BLaER1 treated with 17β-estradiol and CSF1 and Interleukin-3, amounts not matched to agents 10 nM and 100 nM (cell line): ENCODE data around the gene ATRIP.
A peak's percentile ranks its signal among the peaks of the same experiment; 100 is the strongest.

ENCODE experiments used
- H3K27ac ChIP-seq, 11 experiments: shearing (Covaris generic); formaldehyde crosslinking; 2 replicates each; pipeline ENCODE4 v1.8.1; 2022
- H3K27me3 ChIP-seq, 11 experiments: shearing (Covaris generic); formaldehyde crosslinking; 2 replicates each; pipeline ENCODE4 v1.8.1; 2022
- H3K36me3 ChIP-seq, 11 experiments: shearing (Covaris generic); formaldehyde crosslinking; 2 replicates each; pipeline ENCODE4 v1.8.1; 2022
- H3K4me1 ChIP-seq, 10 experiments: shearing (Covaris generic); formaldehyde crosslinking; 2 replicates each; pipeline ENCODE4 v1.8.1; 2022
- H3K4me2 ChIP-seq, 11 experiments: shearing (Covaris generic); formaldehyde crosslinking; 2 replicates each; pipeline ENCODE4 v1.8.1; 2022
- H3K4me3 ChIP-seq, 10 experiments: shearing (Covaris generic); formaldehyde crosslinking; 2 replicates each; pipeline ENCODE4 v1.8.1; 2022
- H3K9ac ChIP-seq, 11 experiments: shearing (Covaris generic); formaldehyde crosslinking; 2 replicates each; pipeline ENCODE4 v1.8.1; 2022
- H3K9me3 ChIP-seq, 11 experiments: shearing (Covaris generic); formaldehyde crosslinking; replicated peaks in 1 of 11; 2 replicates each; pipeline ENCODE4 v1.8.1; 2022
- H4K20me1 ChIP-seq, 11 experiments: shearing (Covaris generic); formaldehyde crosslinking; 2 replicates each; pipeline ENCODE4 v1.8.1; 2022
- Cebpa-rat ChIP-seq, 11 experiments: shearing (Covaris generic); IDR thresholded peaks; 2 replicates each; pipeline ENCODE4 v1.8.1; 2022

Gene ATRIP

DNA sequence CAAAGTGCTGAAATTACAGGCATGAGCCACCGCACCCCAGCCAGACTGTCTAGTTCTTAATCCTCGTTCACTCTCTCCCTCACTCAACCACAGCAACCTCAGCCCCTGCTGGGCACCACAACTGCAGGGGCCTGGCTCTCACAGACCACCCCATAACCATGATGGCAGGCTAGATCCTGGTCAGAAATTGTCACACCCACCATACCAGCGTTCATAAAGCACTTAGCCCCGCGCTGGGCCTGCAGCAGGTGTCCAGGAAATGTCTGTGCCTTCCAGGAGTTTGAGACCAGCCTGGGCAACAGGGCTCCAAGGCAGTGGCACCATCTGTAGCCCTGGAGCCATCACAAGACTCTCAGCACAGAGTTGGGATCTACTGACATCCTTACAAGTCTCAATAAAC lies 55.6 kb downstream of the ATRIP start:
- Histone ChIP-seq H3K27me3 (no peaks in the 10 kb centered on the region; a peak in 1 of 22 replicates), H3K4me1 (peaks cover 41 to 62% (median 51%) of the 10 kb centered on the region in 10 experiments)

DNA sequence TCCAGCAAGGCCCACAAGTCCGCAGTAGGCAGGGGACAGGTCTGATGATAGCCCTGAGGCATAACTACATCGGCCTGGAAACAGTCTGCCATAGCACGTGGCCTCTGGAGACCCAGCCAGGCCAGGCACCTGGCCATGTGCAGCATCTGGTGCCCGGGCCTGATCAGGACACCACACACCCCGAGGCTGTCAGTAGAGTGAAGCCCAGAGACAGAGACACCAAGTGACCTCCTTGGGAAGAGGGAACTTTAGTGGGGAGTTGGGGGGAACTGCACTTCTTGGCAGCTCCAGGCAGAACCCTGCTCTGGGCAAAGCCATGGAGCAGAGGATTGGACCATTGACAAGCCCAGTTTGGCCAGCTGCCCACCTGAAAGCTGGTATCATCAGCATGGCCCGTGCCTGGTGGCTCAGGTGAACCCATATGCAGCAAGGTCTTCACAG lies 56.2 kb downstream of the ATRIP start:
- no peak for TF ChIP-seq Cebpa-rat (IDR thresholded peaks at IDR 0.05)
- Histone ChIP-seq H3K9me3 (peaks cover 0 to 14% (median 8%) of the 10 kb centered on the region in 11 experiments; a peak in 12 of 22 replicates), H3K4me1 (peaks cover 48 to 68% (median 58%) of the 10 kb centered on the region in 10 experiments), H3K27me3 (no peaks in the 10 kb centered on the region; a peak in 1 of 22 replicates), H3K36me3 (peaks cover 12 to 37% (median 31%) of the 10 kb centered on the region in 11 experiments; a peak in 21 of 22 replicates), H3K4me2 (peak overlapping the region; percentile 85 to 99 (median 98)), H3K9ac (peak overlapping the region; percentile 79 to 92 (median 87); a peak in 19 of 22 replicates), H4K20me1 (peaks cover 0 to 22% (median 0%) of the 10 kb centered on the region in 11 experiments; a peak in 4 of 22 replicates), H3K27ac (peak overlapping the region in 10 of 11 experiments; percentile 78 to 90 (median 82); a peak in 12 of 22 replicates), H3K4me3 (peak overlapping the region; percentile 70 to 94 (median 80); a peak in 19 of 20 replicates)

More for the DNA sequence above, 55.6 kb downstream of the ATRIP start:
- TF ChIP-seq Cebpa-rat (IDR thresholded peaks at IDR 0.05): no peak
- Histone ChIP-seq H3K36me3 (peaks cover 17 to 43% (median 38%) of the 10 kb centered on the region in 11 experiments; a peak in 21 of 22 replicates), H4K20me1 (peaks cover 0 to 22% (median 0%) of the 10 kb centered on the region in 11 experiments; a peak in 4 of 22 replicates), H3K9ac (peak overlapping the region in 1 of 11 experiments; percentile 92; a peak in 2 of 22 replicates), H3K4me3 (peak overlapping the region in 1 of 10 experiments; percentile 83; a peak in 2 of 20 replicates), H3K9me3 (peaks cover 0 to 14% (median 8%) of the 10 kb centered on the region in 11 experiments; a peak in 12 of 22 replicates), H3K27ac (no peak overlapping the region), H3K4me2 (peak overlapping the region; percentile 85 to 99 (median 98))

- TF ChIP-seq Cebpa-rat (IDR thresholded peaks at IDR 0.05): no peak
- Histone ChIP-seq H3K4me2 (peak overlapping the region; percentile 85 to 99 (median 98)), H3K27ac (peak overlapping the region; percentile 78 to 90 (median 82)), H3K9me3 (peaks cover 0 to 10% (median 3%) of the 10 kb centered on the region in 11 experiments; a peak in 9 of 22 replicates), H3K4me1 (peaks cover 56 to 76% (median 65%) of the 10 kb centered on the region in 10 experiments), H3K27me3 (no peaks in the 10 kb centered on the region; a peak in 1 of 22 replicates), H3K4me3 (peak overlapping the region; percentile 70 to 94 (median 80)), H3K9ac (peak overlapping the region; percentile 79 to 92 (median 87)), H4K20me1 (peaks cover 0 to 22% (median 0%) of the 10 kb centered on the region in 11 experiments; a peak in 4 of 22 replicates), H3K36me3 (peaks cover 8 to 29% (median 24%) of the 10 kb centered on the region in 11 experiments; a peak in 21 of 22 replicates)
Measured at GRCh38 chr3:48503401-48504050, 57.0 kb downstream of the ATRIP start.

DNA sequence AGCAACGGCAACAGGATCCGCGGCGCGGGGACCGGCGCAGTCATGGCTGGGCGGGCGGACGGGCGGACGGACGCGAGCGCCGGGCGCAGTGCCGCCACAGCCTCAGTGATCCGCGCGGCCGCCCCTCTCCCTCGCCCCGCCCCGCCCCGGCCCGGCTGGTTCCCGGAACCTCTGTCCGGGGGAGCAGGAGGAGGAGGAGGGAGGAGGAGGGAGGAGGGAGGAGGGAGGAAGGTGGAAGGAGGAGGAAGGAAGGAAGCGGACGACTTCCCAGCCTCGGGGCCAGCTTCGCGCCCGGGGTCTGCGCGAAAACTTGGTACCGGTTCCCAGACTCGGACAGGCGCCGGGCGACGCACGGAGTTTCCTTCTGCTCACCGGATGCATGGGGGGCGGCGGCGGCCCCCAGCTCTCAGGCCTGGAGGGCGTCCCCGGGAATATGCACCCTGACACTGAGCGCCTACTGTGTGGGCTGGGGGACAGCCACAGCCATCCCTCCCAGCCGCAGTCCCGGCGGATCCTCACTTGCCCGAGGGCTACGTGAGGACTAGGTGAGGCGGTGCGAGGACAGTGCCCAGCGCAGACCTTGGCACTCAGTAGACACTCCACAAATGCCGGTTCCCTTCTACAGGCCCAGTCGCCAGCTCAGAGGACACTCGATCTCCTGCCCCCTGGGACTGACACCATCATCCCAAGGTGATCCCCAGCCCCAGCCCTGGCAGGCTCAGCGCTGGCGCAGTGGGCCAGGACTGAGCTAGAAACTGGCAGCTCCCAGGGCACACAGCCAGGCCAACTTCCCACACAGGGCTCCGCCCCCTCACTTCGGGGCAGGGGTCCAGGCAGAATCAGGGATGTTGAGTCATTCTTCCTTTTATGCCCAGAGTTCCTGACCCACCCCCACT lies 57.8 kb downstream of the ATRIP start, which contains the start of gene SHISA5:
SHISA5 (minus strand) TSS at position 124 of the 896 bp plus-strand sequence; CDS start at position 44, 80 bp downstream.
- Histone ChIP-seq H3K27ac (peak within 1 kb of the TSS; percentile 78 to 90 (median 82)), H3K9me3 (peaks cover 0 to 2% (median 0%) of the 10 kb centered on the region in 11 experiments; a peak in 2 of 22 replicates), H3K27me3 (no peaks in the 10 kb centered on the region; a peak in 1 of 22 replicates), H3K4me3 (peak within 1 kb of the TSS; percentile 70 to 94 (median 80)), H3K4me2 (peak within 1 kb of the TSS; percentile 85 to 99 (median 98)), H3K9ac (peak within 1 kb of the TSS; percentile 79 to 92 (median 87)), H3K36me3 (peaks cover 2 to 21% (median 16%) of the 10 kb centered on the region in 11 experiments; a peak in 20 of 22 replicates), H3K4me1 (peaks cover 62 to 84% (median 73%) of the 10 kb centered on the region in 10 experiments), H4K20me1 (peaks cover 0 to 22% (median 0%) of the 10 kb centered on the region in 11 experiments; a peak in 4 of 22 replicates)
- TF ChIP-seq Cebpa-rat (IDR thresholded peaks at IDR 0.05): no peak

- H3K27me3 ChIP-seq: no peaks in the 10 kb centered on the region; a peak in 1 of 22 replicates
- peak overlapping the region in 2 of 11 experiments; percentile 81 to 82; a peak in 3 of 22 replicates for H3K27ac ChIP-seq
- peak overlapping the region in 3 of 10 experiments; percentile 72 to 88 (median 83); a peak in 2 of 20 replicates for H3K4me3 ChIP-seq
- TF ChIP-seq Cebpa-rat (IDR thresholded peaks at IDR 0.05): no peak
- H3K9ac ChIP-seq: peak overlapping the region in 2 of 11 experiments; percentile 86 to 89; a peak in 2 of 22 replicates
- peaks cover 0 to 13% (median 10%) of the 10 kb centered on the region in 11 experiments; a peak in 13 of 22 replicates for H3K36me3 ChIP-seq
- H4K20me1 ChIP-seq: peaks cover 0 to 21% (median 0%) of the 10 kb centered on the region in 11 experiments; a peak in 4 of 22 replicates
- peak overlapping the region; percentile 85 to 99 (median 98); a peak in 21 of 22 replicates for H3K4me2 ChIP-seq
- no peaks in the 10 kb centered on the region for H3K9me3 ChIP-seq
- peaks cover 62 to 91% (median 77%) of the 10 kb centered on the region in 10 experiments for H3K4me1 ChIP-seq
Measured at GRCh38 chr3:48505146-48505545, 58.6 kb downstream of the ATRIP start.

GRCh38 chr3:48505968-48506504 lies 59.5 kb downstream of the ATRIP start:
- Histone ChIP-seq H3K27ac (no peak overlapping the region), H3K4me3 (no peak overlapping the region), H4K20me1 (peaks cover 0 to 12% (median 0%) of the 10 kb centered on the region in 11 experiments; a peak in 3 of 22 replicates), H3K4me1 (peaks cover 62 to 89% (median 75%) of the 10 kb centered on the region in 10 experiments), H3K4me2 (peak overlapping the region in 9 of 11 experiments; percentile 4 to 99 (median 27); a peak in 9 of 22 replicates), H3K36me3 (peaks cover 0 to 4% (median under 1%) of the 10 kb centered on the region in 11 experiments; a peak in 10 of 22 replicates), H3K9ac (no peak overlapping the region), H3K27me3 (no peaks in the 10 kb centered on the region; a peak in 1 of 22 replicates), H3K9me3 (no peaks in the 10 kb centered on the region)
- TF ChIP-seq Cebpa-rat (IDR thresholded peaks at IDR 0.05): no peak

DNA sequence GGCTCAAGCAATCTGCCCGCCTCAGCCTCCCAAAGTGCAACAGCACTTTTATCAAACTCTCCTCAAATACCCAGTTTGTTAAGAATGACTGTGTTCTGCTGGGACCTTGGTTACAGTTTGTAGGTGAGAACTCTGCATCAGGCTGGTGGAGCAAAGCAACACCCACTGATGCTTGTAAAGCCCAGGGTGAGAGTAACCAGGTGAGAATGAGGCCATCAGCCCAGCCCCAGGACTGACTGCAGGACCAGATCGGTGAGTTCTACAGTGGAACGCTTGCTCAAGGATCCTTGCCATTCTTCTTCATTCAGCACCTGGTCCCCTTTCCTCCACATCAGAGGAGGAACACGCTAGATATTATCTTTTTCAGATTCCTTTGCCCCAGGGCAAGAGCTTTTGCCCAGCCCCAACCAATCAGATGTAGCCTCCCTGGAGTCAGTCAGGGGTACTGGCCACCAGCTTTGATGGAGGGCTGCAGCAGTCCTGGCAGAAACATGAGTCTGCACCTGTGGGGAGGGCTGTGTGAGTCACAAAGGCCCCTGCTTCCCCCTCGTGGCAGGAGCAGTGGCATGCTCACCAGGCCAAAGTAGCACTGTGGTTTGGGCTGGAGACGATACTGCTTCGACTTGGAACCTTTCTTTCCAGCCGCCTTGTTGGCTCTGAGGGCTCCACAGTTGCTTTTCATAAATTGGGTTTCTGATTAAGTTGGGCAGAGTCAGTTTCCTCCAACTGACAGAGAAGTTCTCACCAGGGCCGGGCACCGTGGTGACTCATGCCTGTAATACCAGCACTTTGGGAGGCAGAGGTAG lies 60.9 kb downstream of the ATRIP start:
- Histone ChIP-seq H3K36me3 (no peaks in the 10 kb centered on the region), H3K4me3 (no peak overlapping the region), H3K27ac (peak overlapping the region in 7 of 11 experiments; percentile 6 to 58 (median 34); a peak in 10 of 22 replicates), H3K9me3 (no peaks in the 10 kb centered on the region), H3K9ac (peak overlapping the region in 4 of 11 experiments; percentile 5 to 43 (median 34); a peak in 5 of 22 replicates), H3K4me1 (peaks cover 56 to 79% (median 62%) of the 10 kb centered on the region in 10 experiments), H3K27me3 (no peaks in the 10 kb centered on the region; a peak in 1 of 22 replicates), H4K20me1 (no peaks in the 10 kb centered on the region), H3K4me2 (peak overlapping the region; percentile 45 to 99 (median 62))
- TF ChIP-seq Cebpa-rat (IDR thresholded peaks at IDR 0.05): no peak
